Lower leg skin (tissue), 3 donors: ENCODE results near the gene P2RX4.

Experiments used
- POLR2A ChIP-seq, 2 donors: fragments of 450-650 bp; IDR thresholded peaks; one replicate each; pipeline ENCODE4 v1.6.1; 2016 to 2017; ENCODE audit warnings: antibody characterized with exemption in 2 of 2, mild to moderate bottlenecking in 1 of 2, moderate library complexity in 1 of 2
- TF ChIP-seq, protein P1 (sequence below), 3 donors: fragments of 450-650 bp; IDR thresholded peaks; one replicate each; pipeline ENCODE4 v1.5.1; 2016; ENCODE audit warnings: antibody characterized with exemption in 3 of 3, mild to moderate bottlenecking in 3 of 3, moderate library complexity in 2 of 3

DNA sequence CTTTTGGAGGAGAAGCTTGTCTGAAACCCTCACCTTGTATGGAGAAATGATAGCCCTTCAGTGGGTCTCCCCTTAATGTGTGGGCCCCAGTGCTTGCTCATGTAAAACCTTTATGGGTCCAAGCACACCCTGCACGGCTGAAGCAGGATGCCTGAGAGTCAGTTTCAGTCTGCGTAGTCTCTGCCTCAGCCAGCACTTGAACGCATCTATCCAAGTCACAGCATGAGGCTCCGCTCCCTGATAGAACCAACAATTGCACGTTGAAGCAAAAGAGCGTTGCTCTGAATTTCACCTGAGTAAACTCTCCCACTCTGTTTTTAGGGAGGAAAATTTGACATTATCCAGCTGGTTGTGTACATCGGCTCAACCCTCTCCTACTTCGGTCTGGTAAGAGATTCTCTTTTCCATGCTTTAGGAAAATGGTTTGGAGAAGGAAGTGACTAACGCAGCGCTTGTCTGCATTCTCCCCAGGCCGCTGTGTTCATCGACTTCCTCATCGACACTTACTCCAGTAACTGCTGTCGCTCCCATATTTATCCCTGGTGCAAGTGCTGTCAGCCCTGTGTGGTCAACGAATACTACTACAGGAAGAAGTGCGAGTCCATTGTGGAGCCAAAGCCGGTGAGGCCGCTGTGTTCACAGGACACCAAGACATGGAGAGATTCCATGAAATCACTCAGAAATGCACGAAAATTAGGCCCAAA, 33.0 kb upstream of the P2RX4 start:
- TF ChIP-seq, protein P1, sequence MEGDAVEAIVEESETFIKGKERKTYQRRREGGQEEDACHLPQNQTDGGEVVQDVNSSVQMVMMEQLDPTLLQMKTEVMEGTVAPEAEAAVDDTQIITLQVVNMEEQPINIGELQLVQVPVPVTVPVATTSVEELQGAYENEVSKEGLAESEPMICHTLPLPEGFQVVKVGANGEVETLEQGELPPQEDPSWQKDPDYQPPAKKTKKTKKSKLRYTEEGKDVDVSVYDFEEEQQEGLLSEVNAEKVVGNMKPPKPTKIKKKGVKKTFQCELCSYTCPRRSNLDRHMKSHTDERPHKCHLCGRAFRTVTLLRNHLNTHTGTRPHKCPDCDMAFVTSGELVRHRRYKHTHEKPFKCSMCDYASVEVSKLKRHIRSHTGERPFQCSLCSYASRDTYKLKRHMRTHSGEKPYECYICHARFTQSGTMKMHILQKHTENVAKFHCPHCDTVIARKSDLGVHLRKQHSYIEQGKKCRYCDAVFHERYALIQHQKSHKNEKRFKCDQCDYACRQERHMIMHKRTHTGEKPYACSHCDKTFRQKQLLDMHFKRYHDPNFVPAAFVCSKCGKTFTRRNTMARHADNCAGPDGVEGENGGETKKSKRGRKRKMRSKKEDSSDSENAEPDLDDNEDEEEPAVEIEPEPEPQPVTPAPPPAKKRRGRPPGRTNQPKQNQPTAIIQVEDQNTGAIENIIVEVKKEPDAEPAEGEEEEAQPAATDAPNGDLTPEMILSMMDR (IDR thresholded peaks at IDR 0.05), result no peak
- no peak for TF ChIP-seq POLR2A (IDR thresholded peaks at IDR 0.05)
